ENCODE measurements around the gene ZBTB42. TPM values are rescaled to one million over a fixed set of nuclear protein-coding genes. Genes with fewer than 3 reads are reported as not detected.

Gene ZBTB42
- total RNA-seq, 1 donor from 2014 or later, result 3.1 TPM

DNA sequence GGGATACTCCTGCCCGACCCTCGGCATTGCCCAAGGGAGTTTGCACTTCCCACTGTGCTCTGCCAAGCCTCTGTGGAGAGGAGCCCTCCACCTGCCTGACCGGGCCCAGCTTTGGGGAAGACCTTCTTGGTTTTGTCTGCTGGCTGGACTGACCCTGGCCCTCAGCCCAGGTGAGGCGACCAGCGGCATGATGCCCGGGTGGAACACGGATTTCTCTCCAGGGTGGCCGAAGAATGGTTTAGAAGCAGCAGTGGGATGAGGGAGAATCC is 15.6 kb downstream of the ZBTB42 start:
- TF ChIP-seq, protein P1, sequence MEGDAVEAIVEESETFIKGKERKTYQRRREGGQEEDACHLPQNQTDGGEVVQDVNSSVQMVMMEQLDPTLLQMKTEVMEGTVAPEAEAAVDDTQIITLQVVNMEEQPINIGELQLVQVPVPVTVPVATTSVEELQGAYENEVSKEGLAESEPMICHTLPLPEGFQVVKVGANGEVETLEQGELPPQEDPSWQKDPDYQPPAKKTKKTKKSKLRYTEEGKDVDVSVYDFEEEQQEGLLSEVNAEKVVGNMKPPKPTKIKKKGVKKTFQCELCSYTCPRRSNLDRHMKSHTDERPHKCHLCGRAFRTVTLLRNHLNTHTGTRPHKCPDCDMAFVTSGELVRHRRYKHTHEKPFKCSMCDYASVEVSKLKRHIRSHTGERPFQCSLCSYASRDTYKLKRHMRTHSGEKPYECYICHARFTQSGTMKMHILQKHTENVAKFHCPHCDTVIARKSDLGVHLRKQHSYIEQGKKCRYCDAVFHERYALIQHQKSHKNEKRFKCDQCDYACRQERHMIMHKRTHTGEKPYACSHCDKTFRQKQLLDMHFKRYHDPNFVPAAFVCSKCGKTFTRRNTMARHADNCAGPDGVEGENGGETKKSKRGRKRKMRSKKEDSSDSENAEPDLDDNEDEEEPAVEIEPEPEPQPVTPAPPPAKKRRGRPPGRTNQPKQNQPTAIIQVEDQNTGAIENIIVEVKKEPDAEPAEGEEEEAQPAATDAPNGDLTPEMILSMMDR (IDR thresholded peaks at IDR 0.05), result no peak
- H3K27me3 Mint-ChIP-seq, result no peaks in the 10 kb centered on the region
- CTCF ChIA-PET, result interaction anchor here (1.0 kb wide), 1 partner anchor 48 kb away, joined by 3 read pairs; no protein-coding TSS in a partner anchor
- peak overlapping the region; percentile 93 for H3K27ac Mint-ChIP-seq
- POLR2A ChIA-PET, result no interaction called here
- intact Hi-C loops (cut with micrococcal nuclease), result no loop called here
- ATAC-seq (ENCODE audit: low read depth), result no peak
- peaks cover 6% of the 10 kb centered on the region for H3K36me3 Mint-ChIP-seq (ENCODE audit: low read depth)
- H3K4me3 Mint-ChIP-seq, result peak overlapping the region; percentile 96
- H3K4me1 Mint-ChIP-seq, result peaks cover 19% of the 10 kb centered on the region
- no peak for DNase-seq
- no peaks in the 10 kb centered on the region for H3K9me3 Mint-ChIP-seq

DNA sequence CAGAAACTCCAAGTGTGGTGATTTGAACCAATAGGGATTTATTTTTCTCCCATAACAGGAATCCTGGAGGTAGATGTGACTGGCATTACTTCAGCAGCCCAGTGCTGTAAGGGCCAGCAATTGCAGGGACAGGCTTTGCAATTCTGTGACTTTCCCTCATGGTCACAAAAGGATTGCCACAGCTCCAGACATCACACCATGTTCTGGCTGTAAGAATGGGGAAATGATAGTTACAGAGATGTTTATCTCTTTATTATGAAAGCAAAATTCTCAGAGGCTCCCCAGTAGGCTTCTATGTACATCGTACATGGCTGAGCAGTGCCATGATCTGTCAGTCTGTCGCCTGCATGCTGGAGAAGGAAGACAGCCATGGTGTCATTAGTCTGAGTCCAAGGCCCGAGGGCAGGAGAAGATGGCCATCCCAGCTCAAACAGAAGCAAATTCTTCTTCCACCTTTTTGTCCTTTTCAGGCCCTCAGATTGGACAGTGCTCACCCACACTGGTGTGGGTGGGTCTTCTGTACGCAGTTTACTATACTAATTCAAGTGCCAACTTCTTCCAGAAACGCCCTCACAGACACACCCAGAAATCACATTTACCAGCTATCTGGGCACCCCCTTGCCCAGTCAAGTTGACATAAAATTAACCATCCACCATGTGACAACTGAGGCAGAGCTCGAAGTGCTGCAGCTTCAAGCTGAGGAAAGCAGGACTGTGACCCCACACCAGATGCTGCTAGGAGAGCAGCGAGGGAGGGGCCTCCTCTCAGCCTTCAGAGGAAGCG is 17.2 kb downstream of the ZBTB42 start:
- ChIA-PET CTCF (no interaction called here), POLR2A (no interaction called here)
- H3K9me3 Mint-ChIP-seq, result no peaks in the 10 kb centered on the region
- TF ChIP-seq, protein P1 (IDR thresholded peaks at IDR 0.05), result no peak
- H3K4me1 Mint-ChIP-seq, result peaks cover 19% of the 10 kb centered on the region
- H3K27me3 Mint-ChIP-seq, result no peaks in the 10 kb centered on the region
- DNase-seq (no peak), ATAC-seq (ENCODE audit: low read depth) (no peak)
- H3K4me3 Mint-ChIP-seq, result no peak overlapping the region
- H3K36me3 Mint-ChIP-seq (ENCODE audit: low read depth), result peaks cover 8% of the 10 kb centered on the region
- intact Hi-C loops (cut with micrococcal nuclease), result no loop called here
- H3K27ac Mint-ChIP-seq, result no peak overlapping the region

DNA sequence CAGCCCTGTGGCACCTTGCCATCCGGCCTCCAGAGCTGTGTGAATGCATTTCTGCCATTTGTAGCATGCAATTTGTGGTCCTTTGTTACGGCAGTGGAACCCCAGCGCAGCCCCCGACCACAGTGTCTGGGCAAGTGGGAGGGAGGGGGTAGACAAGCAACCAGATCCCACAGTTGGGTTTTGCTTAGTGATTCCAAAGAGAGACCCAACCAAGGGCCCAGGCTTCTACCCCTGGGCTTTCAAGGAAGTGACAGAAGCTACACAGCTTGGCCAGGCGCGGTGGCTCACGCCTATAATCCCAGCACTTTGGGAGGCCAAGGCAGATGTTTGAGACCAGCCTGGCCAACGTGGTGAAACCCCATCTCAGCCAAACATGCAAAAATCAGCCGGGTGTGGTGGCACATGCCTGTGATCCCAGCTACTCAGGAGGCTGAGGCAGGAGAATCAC is 17.8 kb downstream of the ZBTB42 start:
- no peaks in the 10 kb centered on the region for H3K27me3 Mint-ChIP-seq
- CTCF ChIA-PET, result no interaction called here
- H3K9me3 Mint-ChIP-seq, result no peaks in the 10 kb centered on the region
- H3K27ac Mint-ChIP-seq, result no peak overlapping the region
- intact Hi-C loops (cut with micrococcal nuclease), result no loop called here
- H3K4me3 Mint-ChIP-seq, result no peak overlapping the region
- H3K4me1 Mint-ChIP-seq, result peaks cover 18% of the 10 kb centered on the region
- ATAC-seq (ENCODE audit: low read depth), result no peak
- TF ChIP-seq, protein P1 (IDR thresholded peaks at IDR 0.05), result no peak
- no peak for DNase-seq
- POLR2A ChIA-PET, result no interaction called here
- peaks cover 8% of the 10 kb centered on the region for H3K36me3 Mint-ChIP-seq (ENCODE audit: low read depth)

DNA sequence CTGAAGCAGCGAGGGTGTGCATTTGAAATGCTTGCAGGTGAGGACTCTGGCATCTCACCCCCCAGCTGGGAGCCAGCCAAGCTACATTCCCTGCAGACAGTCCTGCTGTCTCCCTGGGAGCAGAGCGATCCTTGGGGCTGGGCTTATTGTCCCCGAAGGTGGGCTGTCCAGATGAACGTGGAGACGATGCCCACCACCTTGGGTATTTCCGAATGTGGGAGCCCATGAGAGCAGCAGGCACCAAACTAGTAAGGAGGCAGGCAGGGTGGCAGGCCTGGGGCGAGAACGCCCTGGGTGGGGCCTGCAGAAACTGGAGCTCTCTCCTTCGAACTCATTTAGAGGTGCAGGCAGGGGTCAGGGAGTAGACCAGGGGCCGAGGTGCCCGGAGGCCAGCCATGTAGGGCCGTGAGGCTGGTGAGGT is 18.5 kb downstream of the ZBTB42 start:
- ATAC-seq (ENCODE audit: low read depth) (no peak), DNase-seq (no peak)
- Mint-ChIP-seq H3K9me3 (no peaks in the 10 kb centered on the region), H3K27me3 (peaks cover 1% of the 10 kb centered on the region), H3K4me1 (peaks cover 13% of the 10 kb centered on the region), H3K27ac (no peak overlapping the region), H3K4me3 (no peak overlapping the region), H3K36me3 (ENCODE audit: low read depth) (peaks cover 8% of the 10 kb centered on the region)
- POLR2A ChIA-PET, result no interaction called here
- CTCF ChIA-PET, result no interaction called here
- intact Hi-C loops (cut with micrococcal nuclease), result no loop called here
- TF ChIP-seq, protein P1 (IDR thresholded peaks at IDR 0.05), result no peak

DNA sequence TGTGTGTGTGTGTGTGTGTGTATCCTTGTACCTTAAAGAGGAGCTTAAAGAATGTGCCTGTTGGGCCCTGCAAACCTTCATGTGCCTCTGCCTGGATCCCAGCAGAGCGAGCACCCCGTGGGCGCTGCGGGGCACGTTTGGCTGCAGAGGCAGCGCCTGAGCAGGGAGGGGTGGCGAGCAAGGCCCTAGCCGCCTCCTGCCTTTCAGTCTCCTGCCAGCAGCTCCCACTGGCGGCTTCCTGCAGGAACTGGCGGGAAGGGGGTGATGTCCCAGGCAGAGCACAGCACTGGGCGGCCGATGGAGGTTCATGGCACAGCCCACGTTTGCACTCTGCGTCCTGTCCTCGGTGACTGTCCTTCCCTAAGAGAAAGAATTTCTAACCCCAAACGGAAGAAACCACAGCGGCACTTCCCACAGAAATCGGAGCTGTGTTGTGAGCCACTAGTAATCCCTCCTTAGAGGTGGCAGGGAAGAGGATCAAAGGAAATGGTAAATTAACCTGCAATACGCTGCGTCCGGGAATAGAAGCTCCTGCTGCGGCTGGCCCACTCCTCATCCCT is 19.8 kb downstream of the ZBTB42 start:
- Mint-ChIP-seq H3K27ac (no peak overlapping the region), H3K4me3 (no peak overlapping the region), H3K36me3 (ENCODE audit: low read depth) (peaks cover 7% of the 10 kb centered on the region), H3K4me1 (peaks cover 14% of the 10 kb centered on the region), H3K27me3 (peaks cover 9% of the 10 kb centered on the region), H3K9me3 (no peaks in the 10 kb centered on the region)
- intact Hi-C loops (cut with micrococcal nuclease), result no loop called here
- TF ChIP-seq, protein P1 (IDR thresholded peaks at IDR 0.05), result no peak
- ATAC-seq (ENCODE audit: low read depth) (no peak), DNase-seq (no peak)
- ChIA-PET POLR2A (interaction anchor here (0.6 to 1.4 kb wide), 2 partner anchors 17 to 200 kb away, joined by 3 to 5 read pairs; partner anchors contain the start of gene CDCA4), CTCF (no interaction called here)

All from activated B cell treated with CpG ODN at 0.5 μM for 24 hours (primary cell).